HG03342 (cell line): ENCODE measurements around the gene NOL4L.

Experiments used
- ATAC-seq: cut with Tn5 transposase; IDR thresholded peaks from one replicate; pipeline ENCODE4 v1.9.1; 2021; ENCODE audit warnings: mild to moderate bottlenecking, moderate library complexity; ENCODE audit not compliant: unreplicated experiment

The NOL4L gene

DNA sequence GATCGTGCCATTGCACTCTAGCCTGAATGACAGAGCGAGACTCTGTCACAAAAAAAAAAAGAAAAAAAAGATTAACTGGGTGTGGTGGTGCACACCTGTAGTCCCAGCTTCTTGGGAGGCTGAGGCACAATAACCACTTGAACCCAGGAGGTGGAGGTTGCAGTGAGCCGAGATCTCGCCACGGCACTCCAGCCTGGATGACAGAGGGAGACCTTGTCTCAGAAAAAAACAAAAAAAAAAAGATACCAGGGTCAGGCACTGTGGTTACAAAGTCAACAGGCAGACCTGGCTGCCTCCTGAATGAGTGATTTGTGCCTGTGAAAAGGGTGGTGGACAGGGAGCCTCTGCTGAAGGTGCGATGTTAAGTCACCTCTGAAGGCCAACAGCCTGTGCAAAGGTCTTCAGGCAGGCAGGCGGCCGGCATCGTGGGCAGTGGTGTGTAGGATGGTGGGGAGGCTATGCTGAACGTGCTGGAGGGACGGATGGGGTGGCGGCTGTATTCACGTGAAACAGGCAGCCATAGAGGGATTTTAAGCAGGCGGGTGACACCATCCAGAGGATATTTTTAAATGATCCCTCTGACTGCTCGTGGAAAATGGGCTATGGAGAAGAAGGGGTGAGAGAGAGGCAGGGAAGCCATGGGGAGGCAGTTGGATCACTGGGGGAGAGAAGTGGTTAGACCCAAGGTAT, 41.4 kb downstream of the NOL4L start:
- no peak for ATAC-seq

GRCh38 chr20:32542259-32542615, 42.9 kb downstream of the NOL4L start:
- ATAC-seq: no peak

- no peak for ATAC-seq
Measured at GRCh38 chr20:32541323-32542258, 43.5 kb downstream of the NOL4L start.

GRCh38 chr20:32539817-32540675, 45.1 kb downstream of the NOL4L start:
- no peak for ATAC-seq

DNA sequence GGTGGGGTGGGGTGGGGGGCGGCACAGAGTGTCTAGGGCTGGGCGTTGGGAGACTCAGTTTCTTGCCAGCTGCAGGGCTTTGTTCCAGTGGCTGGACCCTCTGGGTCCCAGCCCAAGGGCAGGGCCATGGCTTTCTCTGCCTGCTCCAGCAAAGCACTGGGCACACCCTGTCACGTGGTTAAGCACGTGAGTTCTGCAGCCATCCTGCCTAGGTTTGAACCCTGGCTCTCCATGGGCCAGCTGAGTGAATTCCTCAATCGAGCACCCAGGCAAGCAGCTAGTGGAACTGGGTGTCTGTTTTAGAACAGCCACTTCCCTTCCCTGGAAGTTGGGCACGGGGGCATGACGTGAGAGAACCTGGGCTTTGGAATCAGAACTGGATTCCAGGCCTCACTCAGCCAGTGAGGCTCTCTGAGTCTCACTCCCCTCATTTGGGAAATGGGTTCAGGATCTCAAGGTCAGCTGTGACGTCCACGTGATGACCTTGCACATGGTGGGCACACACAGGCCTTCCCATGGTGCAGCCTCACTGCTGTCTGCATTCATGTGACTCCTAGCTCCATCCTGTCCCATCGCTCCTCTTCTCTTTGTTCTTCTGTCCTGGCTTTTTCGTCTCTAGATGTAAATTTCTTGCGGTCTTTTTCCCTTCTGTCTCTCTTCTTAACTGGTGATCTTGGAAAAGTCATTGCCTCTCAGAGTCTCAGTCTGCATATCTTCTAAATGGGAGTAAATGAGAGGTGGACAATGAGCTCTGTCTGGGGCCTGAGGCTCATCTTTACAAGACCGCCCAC, 45.9 kb downstream of the NOL4L start:
- ATAC-seq: no peak

GRCh38 chr20:32538526-32538939, 46.6 kb downstream of the NOL4L start:
- ATAC-seq: no peak

DNA sequence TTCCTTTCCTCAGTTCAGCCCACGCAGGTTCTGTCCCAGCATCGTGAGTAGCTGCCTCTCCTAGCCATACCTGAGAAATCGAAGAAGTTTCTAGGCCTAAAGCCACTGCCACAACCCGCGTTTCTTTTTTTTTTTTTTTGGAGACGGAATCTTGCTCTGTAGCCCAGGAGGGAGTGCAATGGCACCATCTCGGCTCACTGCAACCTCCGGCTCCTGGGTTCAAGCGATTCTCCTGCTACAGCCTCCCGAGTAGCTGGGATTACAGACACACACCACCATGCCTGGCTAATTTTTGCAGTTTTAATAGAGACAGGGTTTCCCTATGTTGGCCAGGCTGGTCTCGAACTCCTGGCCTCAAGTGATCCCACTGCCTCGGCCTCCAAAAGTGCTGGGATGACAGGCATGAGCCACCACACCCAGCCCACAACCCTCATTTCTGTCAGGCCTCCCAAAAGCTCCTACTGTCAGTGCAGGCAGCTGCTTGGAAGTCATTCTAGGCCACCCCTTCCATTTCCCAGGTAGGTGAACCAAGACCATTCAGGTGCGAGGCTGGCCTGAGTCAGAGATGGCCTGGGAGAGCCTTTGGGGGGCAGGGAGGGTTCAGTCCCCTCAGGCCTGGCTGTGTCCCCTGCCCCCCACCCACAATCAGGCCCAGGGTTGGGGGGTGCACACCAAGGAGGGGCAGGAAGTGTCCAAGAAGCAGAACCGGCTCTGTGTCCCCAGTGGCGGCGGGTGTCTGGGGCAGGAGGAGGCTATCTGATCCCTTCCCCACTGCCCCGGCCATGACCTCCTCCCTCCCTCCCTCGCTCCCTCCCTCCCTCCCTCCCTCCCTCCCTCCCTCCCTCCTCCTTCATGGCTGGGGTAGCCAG, 47.2 kb downstream of the NOL4L start:
- ATAC-seq: no peak

GRCh38 chr20:32536851-32537656, 48.1 kb downstream of the NOL4L start:
- peak; percentile 28 for ATAC-seq

GRCh38 chr20:32535953-32536823, 48.9 kb downstream of the NOL4L start:
- peak; percentile 35 for ATAC-seq

DNA sequence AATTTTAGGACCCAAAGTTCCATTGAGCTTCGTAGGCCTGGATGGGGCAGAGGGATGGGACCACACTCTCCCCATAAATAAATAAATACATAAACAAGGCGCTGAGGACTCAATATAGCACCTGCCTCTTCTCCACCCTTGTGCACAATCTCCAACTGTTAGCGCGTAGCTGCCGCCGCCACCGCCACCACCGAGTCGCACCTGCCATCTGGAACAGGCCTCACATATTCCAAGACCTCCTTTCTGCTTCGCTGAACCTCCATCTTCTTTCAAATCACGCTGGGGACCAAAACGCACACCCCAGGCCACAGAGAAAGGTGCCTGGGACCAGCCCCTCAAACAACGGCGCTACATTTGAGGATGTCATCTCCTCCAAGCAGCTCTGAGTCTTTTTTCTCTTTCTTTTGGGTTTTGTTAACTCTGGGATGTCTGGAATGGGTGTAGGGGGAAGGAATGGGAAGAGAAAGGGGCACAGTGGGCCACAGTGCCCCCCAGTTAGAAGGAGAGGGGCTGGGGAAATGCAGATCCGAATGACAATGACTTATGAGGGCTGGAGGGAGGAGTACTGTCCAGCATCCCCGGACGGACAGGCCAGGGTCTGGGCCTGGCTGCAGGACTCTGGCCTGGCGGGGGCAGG, 49.7 kb downstream of the NOL4L start:
- no peak for ATAC-seq

DNA sequence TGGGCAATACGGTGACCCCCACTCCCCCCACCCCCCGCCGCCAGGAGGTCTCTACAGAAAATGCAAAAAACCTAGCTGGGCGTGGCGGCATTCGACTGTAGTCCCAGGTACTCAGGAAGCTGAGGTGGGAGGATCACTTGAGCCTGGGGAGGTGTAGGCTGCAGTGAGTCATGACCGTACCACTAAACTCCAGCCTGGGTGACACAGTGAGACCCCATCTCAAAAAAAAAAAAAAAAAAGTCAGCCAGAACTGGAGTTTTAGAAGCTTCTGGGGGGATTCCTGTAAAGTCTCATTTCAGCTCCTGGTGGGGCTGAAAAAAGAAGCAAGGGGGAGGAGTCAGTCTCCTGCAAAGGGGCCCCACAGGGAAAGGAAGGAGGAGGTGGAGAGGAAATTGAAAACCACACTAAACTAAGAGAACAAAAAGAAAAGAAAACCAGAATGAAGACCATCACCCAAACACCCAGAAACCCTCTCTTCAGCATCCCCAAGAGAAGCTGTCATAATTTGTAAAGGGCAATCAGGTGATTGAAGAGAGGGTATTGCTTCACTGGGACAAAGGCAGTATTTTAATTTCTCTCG, 50.4 kb downstream of the NOL4L start:
- no peak for ATAC-seq

DNA sequence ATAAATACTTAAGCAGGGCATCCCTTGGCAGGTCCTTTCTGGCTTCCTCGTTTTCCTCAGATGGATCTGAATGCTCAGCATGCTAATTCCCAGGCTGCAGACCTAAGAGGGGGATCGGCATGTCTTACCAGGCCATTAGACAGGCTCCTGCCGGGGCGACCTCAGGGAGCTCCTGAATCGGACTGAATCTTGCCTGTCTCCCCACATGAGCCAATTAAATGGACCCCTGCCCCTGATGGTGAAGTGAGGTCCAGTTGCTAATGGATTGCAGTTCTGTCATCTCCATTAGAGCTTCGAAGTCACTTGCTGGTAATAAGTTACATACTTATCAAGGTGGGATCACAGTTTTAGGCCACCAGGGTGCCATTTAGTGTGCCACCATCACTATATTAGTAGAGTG, 51.4 kb downstream of the NOL4L start:
- ATAC-seq: no peak

GRCh38 chr20:32532246-32532645, 52.9 kb downstream of the NOL4L start:
- ATAC-seq: no peak

DNA sequence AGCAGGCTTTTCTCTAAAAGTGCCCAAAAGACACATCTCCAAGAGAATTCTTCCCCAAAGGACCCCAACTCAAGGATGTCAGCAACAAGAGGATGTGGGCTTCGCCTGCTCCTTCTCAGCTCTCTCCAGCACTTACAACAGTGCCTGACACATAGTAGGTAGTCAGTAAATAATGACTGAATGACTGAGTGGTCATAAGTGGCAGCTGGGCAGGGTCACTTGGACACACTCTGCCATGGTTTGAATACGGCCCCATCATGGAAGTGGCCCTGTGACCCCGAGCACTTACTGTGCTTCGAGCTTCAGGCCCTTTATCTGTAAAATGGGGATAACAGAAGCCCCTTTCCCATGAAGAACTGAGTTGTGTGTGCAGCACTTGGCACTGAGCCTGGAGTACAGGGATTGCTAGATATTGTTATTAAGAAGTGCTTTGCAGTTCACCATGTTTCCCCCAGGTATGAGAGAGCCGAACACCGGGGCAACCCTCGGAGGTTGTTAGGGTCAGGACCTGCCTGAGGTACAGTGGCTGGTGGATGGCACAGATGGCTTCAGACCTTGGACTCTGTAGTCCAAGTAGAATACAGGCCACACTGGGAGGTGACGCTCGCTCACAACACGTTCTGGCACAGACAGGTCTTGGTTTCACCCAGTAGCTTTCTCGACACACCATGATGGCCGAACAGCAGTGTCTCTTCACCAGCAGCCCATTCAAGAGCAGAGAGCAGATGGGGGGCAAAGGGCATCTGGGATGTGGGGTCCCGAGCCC, 56.0 kb downstream of the NOL4L start:
- ATAC-seq: no peak

GRCh38 chr20:32528171-32528891, 56.8 kb downstream of the NOL4L start:
- no peak for ATAC-seq
